ENCODE measurements around the gene GGT5. TPM values are rescaled to one million over a fixed set of nuclear protein-coding genes. Genes with fewer than 3 reads are reported as not detected.

GGT5 gene
- total RNA-seq, 1 experiment from 2014 or later, result 0.20 TPM

- TF ChIP-seq, protein P1, sequence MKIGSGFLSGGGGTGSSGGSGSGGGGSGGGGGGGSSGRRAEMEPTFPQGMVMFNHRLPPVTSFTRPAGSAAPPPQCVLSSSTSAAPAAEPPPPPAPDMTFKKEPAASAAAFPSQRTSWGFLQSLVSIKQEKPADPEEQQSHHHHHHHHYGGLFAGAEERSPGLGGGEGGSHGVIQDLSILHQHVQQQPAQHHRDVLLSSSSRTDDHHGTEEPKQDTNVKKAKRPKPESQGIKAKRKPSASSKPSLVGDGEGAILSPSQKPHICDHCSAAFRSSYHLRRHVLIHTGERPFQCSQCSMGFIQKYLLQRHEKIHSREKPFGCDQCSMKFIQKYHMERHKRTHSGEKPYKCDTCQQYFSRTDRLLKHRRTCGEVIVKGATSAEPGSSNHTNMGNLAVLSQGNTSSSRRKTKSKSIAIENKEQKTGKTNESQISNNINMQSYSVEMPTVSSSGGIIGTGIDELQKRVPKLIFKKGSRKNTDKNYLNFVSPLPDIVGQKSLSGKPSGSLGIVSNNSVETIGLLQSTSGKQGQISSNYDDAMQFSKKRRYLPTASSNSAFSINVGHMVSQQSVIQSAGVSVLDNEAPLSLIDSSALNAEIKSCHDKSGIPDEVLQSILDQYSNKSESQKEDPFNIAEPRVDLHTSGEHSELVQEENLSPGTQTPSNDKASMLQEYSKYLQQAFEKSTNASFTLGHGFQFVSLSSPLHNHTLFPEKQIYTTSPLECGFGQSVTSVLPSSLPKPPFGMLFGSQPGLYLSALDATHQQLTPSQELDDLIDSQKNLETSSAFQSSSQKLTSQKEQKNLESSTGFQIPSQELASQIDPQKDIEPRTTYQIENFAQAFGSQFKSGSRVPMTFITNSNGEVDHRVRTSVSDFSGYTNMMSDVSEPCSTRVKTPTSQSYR (CRISPR knock-in tag; IDR thresholded peaks at IDR 0.05), result peak; percentile 69; the same call in 1 of the 2 replicates
- TF ChIP-seq USF2 (CRISPR knock-in tag; IDR thresholded peaks at IDR 0.05) (0 out of 2 replicates have a peak, but pooled peaks have one; percentile 25), ETV6 (CRISPR knock-in tag; IDR thresholded peaks at IDR 0.05) (0 out of 2 replicates have a peak, but pooled peaks have one; percentile 50), FOXJ3 (CRISPR knock-in tag; IDR thresholded peaks at IDR 0.05; ENCODE audit: borderline replicate concordance) (no peak), CDX4 (CRISPR knock-in tag; IDR thresholded peaks at IDR 0.05; ENCODE audit: borderline replicate concordance) (no peak), MLX (CRISPR knock-in tag; IDR thresholded peaks at IDR 0.05) (peak; percentile 64; the same call in 1 of the 2 replicates), IRF1 (CRISPR knock-in tag; IDR thresholded peaks at IDR 0.05) (0 out of 2 replicates have a peak, but pooled peaks have one; percentile 67), E2F4 (CRISPR knock-in tag; IDR thresholded peaks at IDR 0.05; ENCODE audit: borderline replicate concordance, low read depth) (no peak), MXD4 (CRISPR knock-in tag; IDR thresholded peaks at IDR 0.05; ENCODE audit: borderline replicate concordance) (no peak), ATF1 (CRISPR knock-in tag; IDR thresholded peaks at IDR 0.05) (no peak), EMX1 (CRISPR knock-in tag; IDR thresholded peaks at IDR 0.05) (no peak), GABPB1 (CRISPR knock-in tag; IDR thresholded peaks at IDR 0.05) (no peak; the same call in 1 of the 2 replicates), MYBL2 (CRISPR knock-in tag; IDR thresholded peaks at IDR 0.05) (peak; percentile 63; the same call in 1 of the 2 replicates), CTCF (IDR thresholded peaks at IDR 0.05) (no peak), FOXK1 (CRISPR knock-in tag; IDR thresholded peaks at IDR 0.05) (peak; percentile 57), NFATC4 (CRISPR knock-in tag; IDR thresholded peaks at IDR 0.05) (0 out of 2 replicates have a peak, but pooled peaks have one; percentile 33), ESRRA (CRISPR knock-in tag; IDR thresholded peaks at IDR 0.05; ENCODE audit: borderline replicate concordance) (0 out of 2 replicates have a peak, but pooled peaks have one; percentile 35), NFYB (CRISPR knock-in tag; conservative IDR thresholded peaks at IDR 0.05; ENCODE audit: low read depth) (no peak), SP1 (CRISPR knock-in tag; conservative IDR thresholded peaks at IDR 0.05) (peak; percentile 73), ZNF121 (CRISPR knock-in tag; IDR thresholded peaks at IDR 0.05) (0 out of 2 replicates have a peak, but pooled peaks have one; percentile 14), SOX15 (CRISPR knock-in tag; IDR thresholded peaks at IDR 0.05) (no peak)
- TF ChIP-seq, protein P2, sequence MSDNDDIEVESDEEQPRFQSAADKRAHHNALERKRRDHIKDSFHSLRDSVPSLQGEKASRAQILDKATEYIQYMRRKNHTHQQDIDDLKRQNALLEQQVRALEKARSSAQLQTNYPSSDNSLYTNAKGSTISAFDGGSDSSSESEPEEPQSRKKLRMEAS (CRISPR knock-in tag; IDR thresholded peaks at IDR 0.05), result peak; percentile 63
- TF ChIP-seq, protein P3, sequence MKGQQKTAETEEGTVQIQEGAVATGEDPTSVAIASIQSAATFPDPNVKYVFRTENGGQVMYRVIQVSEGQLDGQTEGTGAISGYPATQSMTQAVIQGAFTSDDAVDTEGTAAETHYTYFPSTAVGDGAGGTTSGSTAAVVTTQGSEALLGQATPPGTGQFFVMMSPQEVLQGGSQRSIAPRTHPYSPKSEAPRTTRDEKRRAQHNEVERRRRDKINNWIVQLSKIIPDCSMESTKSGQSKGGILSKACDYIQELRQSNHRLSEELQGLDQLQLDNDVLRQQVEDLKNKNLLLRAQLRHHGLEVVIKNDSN (CRISPR knock-in tag; IDR thresholded peaks at IDR 0.05), result peak; percentile 40; the same call in 1 of the 2 replicates
- TF ChIP-seq, protein P4, sequence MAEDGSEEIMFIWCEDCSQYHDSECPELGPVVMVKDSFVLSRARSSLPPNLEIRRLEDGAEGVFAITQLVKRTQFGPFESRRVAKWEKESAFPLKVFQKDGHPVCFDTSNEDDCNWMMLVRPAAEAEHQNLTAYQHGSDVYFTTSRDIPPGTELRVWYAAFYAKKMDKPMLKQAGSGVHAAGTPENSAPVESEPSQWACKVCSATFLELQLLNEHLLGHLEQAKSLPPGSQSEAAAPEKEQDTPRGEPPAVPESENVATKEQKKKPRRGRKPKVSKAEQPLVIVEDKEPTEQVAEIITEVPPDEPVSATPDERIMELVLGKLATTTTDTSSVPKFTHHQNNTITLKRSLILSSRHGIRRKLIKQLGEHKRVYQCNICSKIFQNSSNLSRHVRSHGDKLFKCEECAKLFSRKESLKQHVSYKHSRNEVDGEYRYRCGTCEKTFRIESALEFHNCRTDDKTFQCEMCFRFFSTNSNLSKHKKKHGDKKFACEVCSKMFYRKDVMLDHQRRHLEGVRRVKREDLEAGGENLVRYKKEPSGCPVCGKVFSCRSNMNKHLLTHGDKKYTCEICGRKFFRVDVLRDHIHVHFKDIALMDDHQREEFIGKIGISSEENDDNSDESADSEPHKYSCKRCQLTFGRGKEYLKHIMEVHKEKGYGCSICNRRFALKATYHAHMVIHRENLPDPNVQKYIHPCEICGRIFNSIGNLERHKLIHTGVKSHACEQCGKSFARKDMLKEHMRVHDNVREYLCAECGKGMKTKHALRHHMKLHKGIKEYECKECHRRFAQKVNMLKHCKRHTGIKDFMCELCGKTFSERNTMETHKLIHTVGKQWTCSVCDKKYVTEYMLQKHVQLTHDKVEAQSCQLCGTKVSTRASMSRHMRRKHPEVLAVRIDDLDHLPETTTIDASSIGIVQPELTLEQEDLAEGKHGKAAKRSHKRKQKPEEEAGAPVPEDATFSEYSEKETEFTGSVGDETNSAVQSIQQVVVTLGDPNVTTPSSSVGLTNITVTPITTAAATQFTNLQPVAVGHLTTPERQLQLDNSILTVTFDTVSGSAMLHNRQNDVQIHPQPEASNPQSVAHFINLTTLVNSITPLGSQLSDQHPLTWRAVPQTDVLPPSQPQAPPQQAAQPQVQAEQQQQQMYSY (CRISPR knock-in tag; IDR thresholded peaks at IDR 0.05), result no peak
Observed at GRCh38 chr22:24270556-24271385, 25.9 kb upstream of the GGT5 start, which contains the start of gene SPECC1L (continued).

All from WTC11 (cell line).